Measurements from ENCODE around the gene SPECC1L.

DNA sequence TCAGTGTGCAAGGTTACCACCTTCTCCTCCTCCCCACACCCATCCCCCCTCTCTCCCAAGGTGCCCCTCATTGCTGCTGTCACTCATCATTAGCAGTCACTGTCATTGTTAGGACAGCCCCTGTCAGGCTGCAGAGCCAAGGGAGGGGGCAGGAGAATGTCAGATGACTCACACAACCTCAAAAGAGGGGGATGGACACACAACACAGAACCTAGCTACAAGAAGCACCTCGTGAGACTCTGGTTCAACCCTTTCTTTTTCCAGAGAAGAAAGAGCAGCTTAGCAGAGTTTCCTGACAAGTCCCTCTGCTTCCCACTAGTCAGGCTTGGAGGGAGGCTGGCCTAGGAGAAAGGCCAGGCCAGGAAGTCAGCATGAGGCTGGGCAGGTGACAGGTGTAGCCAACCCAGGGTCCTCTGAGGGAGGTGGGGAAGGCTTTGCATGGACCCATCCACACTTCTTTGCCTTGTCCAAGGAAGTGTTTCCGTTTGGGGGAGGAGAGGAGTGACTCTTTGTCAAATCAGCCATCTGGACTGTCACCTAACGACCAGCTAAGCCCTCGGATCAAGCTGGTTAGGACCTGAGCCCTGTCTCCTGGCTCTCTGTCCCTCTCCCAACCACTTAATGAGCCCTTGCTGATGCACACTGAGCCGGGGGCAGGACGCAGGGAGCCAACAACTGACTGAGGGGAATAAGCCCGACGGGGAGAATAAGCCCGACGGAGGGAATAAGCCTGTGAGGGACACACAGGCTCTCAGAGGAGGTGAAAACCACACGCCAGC lies 175.0 kb downstream of the SPECC1L start:
- no peak for TF ChIP-seq RXRA (IDR thresholded peaks at IDR 0.05; ENCODE audit: insufficient read depth, low read depth, low read length)
- TF ChIP-seq CBX8 (IDR thresholded peaks at IDR 0.05; ENCODE audit: borderline replicate concordance, low read depth, low read length) = no peak
- TF ChIP-seq, protein P1, sequence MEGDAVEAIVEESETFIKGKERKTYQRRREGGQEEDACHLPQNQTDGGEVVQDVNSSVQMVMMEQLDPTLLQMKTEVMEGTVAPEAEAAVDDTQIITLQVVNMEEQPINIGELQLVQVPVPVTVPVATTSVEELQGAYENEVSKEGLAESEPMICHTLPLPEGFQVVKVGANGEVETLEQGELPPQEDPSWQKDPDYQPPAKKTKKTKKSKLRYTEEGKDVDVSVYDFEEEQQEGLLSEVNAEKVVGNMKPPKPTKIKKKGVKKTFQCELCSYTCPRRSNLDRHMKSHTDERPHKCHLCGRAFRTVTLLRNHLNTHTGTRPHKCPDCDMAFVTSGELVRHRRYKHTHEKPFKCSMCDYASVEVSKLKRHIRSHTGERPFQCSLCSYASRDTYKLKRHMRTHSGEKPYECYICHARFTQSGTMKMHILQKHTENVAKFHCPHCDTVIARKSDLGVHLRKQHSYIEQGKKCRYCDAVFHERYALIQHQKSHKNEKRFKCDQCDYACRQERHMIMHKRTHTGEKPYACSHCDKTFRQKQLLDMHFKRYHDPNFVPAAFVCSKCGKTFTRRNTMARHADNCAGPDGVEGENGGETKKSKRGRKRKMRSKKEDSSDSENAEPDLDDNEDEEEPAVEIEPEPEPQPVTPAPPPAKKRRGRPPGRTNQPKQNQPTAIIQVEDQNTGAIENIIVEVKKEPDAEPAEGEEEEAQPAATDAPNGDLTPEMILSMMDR (IDR thresholded peaks at IDR 0.05; ENCODE audit: control extremely low read depth in 1 of 3, insufficient read depth in 1 of 3, low read depth in 1 of 3, low read length in 3 of 3) = no peak
- no peak for TF ChIP-seq SP2 (IDR thresholded peaks at IDR 0.05; ENCODE audit: low read length)
- no peak for TF ChIP-seq RAD21 (IDR thresholded peaks at IDR 0.05 in 1 of 2, conservative IDR thresholded peaks at IDR 0.05 in 1 of 2; ENCODE audit: low read depth in 2 of 2, low read length in 2 of 2)
- no peak for TF ChIP-seq POLR2A (IDR thresholded peaks at IDR 0.05; ENCODE audit: control extremely low read depth in 1 of 2, low read depth in 2 of 2, low read length in 2 of 2)
